GM18868 (cell line): ENCODE measurements around the gene AOPEP.

Source experiments
- ATAC-seq: cut with Tn5 transposase; IDR thresholded peaks from one replicate; pipeline ENCODE4 v1.9.1; 2021; ENCODE audit warnings: mild to moderate bottlenecking, moderate library complexity; ENCODE audit not compliant: unreplicated experiment

Gene AOPEP

DNA sequence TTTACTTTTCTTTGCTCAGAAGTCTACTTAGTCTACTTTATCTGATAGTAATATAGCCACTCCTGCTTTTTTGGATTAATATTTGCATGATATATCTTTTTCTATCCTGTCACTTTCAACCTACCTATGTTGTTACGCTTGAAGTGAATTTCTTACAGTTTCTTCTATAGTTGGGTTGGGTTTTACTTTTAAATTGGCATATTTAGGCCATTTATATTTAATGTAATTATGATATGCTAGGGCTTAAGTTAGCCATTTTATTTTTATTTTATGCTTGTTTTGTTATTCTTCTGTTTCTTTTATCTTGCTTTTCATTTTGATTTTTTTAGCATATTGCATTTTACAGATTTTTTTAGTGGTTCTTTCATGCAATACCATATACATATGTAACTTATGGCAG lies 164.7 kb downstream of the AOPEP start:
- no peak for ATAC-seq

DNA sequence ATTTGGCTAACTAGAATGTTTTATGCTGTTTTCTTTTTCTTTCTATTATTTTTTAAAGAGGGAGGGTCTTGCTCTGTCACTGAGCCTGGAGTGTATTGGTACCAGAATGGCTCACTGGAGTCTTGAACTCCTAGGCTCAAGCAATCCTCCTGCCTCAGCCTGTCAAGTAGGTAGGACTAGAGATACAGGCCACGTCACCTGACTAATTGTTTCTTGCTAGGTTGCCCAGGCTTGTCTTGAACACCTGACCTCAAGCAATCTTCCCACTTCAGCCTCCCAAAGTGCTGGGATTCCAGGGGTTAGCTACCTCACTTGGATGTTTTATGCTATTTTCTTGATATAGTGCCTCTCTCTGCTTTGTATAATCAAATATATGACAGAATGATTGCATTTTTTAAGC lies 166.2 kb downstream of the AOPEP start:
- ATAC-seq: no peak

DNA sequence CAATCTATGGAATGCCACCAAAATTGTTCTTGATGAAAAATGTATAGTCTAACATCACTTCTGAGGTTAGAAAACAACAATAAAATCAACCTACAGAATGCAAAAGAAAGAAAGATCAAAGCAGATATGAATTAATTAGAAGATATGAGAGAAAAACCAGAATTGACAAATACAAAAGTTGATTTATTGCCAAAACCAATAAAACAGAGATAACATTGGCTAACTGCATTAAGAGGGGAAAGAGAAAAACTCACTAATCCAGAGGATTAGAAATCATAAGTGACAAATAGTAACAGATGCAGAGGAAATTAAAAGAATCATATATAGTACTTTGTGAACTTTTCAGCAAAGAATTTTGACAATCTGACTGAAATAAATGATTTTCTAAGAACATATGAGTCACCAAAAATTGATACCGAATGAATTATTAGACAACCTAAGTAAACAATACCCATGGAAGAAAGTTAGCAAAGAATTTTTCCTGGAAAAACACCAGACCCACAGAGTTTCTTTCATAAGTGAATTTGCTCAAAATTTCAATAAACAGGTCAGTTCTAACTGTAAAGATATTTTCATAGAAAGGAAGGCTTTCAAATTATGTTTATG lies 167.7 kb downstream of the AOPEP start:
- ATAC-seq: no peak

DNA sequence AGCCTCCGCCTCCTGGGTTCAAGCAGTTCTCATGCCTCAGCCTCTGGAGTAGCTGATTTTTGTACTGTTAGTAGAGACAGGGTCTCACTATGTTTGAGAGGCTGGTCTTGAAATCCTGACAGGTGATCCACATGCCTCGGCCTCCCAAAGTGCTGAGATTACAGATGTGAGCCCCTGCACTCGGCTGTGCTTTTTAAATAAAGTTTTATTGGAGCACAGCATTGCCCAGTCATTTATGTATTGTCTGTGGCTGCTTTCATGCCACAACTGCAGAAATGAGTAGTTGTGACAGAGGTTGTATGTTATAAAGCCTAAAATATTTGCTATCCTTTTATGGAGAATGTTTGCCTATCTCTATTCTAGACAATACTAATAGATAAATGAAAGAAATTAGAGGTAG lies 169.2 kb downstream of the AOPEP start:
- no peak for ATAC-seq

DNA sequence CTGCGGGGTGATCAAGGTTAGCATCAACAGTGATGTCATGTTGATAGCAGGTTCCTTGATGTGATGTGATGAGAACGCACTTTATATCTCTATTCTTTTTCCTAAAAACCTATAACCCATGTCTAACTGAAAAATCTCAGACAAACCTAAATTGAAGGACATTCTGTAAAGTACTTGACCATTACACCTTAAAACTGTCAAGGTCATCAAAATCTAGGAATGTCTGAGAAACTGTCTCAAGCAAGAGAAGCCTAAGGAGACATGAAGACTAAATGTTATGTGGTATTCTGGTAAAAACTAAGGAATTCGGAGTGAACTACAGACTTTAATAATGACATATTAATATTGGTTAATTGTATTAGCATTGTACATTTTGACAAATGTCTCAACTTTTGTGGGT lies 170.0 kb downstream of the AOPEP start:
- no peak for ATAC-seq

DNA sequence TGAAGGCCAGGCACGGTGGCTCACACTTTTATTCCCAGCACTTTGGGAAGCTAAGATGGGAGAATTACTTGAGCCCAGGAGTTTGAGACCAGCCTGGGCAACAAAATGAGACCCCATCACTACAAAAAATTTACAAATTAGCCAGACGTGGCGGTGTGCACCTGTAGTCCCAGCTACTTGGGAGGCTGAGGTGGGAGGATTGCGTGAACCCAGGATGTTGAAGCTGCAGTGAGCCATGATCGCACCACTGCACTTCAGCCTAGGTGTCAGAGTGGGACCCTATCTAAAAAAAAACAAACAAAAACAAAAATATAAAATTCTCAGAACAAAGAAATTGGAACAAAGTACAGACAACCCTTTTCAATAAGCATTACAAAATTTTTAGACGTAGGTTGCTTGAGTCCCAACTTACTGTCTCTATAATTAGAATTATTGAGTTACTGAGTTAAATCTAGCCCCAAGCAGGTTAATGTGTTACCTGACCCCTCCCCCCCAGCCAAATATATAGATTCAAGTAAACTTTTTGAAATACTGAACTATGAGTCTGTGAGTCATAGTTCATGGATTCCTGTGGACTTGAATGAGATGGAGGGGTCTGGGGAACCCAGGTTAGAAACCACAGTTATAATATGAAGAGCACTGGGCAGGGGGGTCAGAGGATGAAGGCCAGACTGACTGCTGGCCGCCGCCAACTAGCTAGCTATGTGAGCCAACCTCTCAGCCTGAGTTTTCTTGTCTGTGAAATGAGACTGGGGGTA lies 173.1 kb downstream of the AOPEP start:
- no peak for ATAC-seq

DNA sequence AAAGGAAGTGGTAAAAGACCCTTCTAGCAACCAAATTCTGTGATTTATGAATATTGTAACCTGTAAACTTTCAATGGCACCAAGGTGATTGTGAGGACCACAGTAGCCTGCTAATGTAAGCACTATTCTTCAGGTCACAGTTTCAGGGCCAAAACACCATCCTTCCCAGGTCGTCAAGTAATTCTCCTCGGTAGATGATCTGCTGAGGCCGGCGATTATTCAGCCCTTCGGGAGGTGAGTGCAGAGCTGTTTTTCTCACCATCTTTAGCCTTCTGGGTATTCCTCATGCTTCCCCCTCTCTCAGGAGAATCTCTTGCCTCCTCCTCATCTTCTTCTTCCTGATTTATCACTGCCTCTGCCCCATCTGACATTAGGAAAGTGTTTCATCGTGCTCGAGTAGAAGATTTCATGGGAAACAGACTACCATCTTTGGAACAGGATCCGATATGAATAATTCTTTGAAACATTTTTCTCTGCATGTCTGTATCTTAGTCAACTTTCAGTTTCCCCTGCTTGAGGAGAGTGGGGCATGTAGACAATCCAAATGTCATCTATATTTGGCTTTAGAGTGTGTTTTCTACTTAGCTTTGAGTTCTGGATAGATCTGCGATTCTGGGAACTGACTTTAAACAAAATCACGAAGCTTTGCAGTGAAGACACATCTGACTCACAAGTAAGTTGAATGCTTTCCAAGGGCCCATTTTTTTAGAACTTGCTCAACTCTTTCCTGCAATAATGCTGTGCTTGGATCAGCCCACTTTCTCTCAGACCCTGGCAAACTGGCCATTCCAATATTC lies 173.9 kb downstream of the AOPEP start:
- ATAC-seq: no peak

DNA sequence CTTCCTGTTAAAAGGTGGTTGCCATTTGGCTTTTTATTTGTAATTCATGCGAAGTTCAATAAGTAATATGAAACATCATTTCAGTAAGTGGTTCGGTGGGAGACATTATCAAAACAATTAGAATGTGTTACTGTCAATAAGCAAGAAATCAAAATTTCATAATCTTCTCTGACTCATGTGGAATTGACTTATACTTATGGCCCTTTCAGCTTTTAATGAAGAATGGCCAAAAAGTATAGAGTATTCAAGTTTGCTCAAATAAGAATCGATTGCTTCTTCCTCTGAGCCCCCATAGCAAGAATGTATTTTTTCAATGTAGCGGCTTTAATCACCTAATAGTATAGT lies 174.5 kb downstream of the AOPEP start:
- no peak for ATAC-seq

DNA sequence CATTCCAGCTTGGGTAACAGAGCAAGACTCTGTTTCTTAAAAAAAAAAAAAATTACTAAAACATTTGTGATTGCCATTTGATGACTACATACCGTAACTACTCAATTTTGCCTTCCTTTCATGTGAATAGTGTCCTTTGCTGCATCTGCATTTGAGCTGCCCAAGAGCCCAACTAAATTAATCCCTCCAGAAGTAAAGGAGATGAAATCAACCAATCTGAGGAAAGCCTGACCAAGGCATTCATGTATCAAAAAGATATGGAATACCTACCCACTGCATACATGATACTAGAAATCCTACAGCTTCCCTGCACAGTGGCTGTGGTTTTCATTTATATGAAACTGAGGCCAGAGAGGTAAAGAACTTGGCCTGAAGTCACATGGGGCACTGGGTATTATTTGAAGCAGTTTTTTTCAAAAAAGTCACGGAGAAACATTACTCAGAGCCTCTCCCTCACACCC lies 177.5 kb downstream of the AOPEP start:
- ATAC-seq: no peak

DNA sequence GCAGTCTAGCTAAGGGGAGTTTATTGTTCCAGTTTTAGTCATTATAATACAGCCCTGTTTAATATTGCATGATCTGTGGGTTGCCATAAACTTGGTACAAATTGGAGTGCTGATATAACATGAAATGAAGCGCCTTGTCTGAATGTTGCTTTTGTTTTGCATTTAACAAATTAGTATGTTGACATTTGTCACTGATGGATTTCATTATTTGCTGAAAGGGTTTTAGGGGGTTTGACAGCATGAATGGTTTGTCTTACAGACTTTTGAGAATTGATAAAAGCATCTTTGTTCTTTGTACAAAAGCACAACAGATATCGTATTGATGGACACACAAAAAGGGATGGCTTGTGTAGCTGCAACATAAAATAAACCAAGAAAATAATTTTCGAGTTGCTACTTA lies 178.3 kb downstream of the AOPEP start:
- no peak for ATAC-seq

DNA sequence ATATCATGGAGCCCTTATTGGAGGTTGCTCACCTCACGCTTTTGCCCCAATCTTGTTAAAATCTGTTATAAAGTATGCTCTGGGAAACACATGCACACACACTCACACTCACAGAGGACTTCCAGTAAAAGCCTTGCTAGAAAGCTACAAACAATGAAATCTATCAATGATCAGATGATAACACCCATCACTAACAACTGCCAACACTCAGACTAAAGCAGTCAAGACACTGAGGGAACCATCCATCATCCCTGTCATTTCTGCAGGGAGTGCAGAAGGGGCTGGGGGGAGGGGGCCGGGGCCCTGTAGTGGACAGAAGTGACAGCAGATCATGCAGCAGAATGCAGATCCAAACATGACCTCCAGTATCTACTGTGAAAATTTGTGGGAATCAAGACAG lies 179.1 kb downstream of the AOPEP start:
- ATAC-seq: no peak

DNA sequence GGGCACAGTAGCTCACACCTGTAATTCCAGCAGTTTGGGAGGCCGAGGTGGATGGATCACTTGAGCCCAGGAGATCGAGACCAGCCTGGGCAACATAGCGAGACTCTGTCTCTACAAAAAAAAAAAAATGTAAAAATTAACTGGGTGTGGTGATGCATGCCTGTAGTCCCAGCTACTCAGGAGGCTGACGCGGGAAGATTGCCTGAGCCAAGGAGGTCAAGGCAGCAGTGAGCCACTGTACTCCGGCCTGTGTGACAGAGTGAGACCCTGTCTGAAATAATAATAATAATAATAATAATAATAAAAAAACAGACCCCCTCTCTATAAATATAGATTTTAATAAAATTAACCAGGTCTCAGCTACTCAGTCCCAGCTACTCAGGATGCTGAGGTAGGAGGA lies 179.7 kb downstream of the AOPEP start:
- ATAC-seq: no peak

DNA sequence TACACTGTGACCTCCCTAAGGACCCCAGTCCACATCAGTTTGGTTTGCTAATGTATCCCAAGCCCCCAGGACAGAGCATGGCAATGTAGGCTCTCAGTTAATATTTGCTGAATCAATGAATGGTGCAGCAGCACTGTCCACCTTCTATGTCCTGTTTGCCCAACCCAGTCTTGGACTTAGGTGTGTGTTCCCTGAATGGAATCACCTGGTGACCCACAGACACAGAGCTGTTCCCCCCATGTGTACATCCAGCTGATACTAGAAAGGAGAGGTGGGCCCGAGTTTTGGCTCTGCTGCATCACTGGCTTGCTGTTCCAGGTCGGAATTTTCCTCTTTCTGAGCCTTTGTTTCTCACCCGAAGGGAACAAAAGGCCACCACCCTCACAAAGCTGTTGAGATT lies 180.2 kb downstream of the AOPEP start:
- ATAC-seq: no peak

DNA sequence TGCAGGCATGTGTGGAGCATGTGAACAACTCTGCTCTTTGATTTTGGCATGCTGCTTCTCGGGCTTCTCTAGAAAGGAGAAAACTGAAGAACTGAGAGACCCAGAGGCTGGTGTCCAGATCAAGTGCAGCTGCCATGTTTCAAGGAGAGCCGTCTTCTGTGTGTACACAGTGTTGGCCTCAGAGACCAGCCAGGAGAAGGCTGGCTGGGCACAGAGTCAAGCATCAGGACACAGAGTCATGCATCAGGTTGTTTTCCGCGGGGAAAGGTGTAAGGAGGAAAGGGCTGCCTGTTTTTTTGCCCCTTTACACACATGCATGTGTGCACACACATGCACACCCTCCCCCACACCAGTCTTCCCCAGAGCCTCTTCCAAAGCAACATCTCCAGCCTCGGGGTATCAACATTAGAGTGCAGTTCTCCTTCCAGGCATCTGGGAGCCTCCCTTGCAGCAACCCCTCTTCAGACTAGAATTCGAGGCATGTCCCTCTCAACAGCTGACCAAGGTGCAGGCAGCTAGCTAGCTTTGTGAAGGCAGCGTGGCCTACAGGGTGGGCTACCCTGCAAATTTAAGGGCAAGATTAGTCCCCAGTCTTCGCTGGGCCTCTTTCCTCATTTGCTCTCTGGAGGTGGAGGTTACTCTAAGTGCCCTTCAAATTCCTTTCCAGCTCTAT lies 180.9 kb downstream of the AOPEP start:
- no peak for ATAC-seq

DNA sequence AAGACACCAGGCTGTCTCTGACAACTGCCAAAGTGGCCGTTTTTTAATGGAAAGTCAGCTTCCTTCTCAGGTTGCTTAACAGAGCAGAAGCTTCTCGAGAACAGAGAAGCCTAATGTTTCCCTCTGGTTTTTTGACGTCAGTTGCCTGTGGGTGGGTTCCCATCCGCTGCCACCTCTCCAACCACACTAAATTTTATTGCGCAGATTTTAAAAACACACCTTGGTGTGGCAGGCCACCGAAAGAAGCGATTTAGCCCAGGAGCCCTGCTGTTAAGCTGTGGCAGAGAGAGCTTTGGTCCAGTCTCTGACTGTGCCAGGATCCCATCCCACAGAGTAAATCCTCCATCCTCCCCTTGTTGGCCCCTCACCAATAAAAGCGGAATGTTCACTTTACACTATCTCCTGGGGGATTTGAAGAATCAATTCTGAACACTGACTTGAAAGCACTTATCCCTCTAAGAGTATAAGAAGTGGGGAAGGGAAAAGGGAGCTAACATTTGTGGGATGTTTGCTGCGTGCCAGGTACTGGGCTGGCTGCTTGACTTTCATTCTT lies 181.6 kb downstream of the AOPEP start:
- no peak for ATAC-seq

DNA sequence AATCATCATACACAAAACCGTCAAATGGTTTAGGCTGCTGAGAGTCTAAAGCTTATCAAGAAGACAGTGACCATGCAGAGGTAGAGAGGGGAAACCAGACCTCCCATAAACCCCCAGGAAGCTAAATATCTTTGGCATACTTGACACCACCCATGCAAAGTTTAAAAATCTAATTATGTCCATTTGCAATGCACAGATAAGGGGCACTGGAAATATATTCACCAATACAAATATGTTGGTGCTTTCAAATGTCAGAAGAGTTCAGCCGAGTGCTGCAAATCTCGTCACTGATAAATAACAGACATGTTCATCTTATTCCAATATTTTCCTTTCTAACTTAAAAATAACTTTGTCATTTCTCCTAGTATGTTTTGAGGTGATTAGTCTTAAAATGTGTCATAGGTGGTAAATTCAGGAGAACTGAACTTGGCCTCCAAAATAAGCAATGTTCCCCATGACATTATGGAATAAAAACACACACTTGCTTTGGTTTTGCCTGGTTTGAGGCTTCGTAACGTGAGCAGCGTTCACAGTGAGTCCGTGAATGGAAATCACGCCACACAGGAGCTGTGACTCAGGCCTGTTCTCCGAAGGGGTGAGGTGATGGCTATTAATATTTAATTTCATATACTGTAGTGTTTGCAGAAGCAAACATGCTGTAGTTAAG lies 182.2 kb downstream of the AOPEP start:
- no peak for ATAC-seq

DNA sequence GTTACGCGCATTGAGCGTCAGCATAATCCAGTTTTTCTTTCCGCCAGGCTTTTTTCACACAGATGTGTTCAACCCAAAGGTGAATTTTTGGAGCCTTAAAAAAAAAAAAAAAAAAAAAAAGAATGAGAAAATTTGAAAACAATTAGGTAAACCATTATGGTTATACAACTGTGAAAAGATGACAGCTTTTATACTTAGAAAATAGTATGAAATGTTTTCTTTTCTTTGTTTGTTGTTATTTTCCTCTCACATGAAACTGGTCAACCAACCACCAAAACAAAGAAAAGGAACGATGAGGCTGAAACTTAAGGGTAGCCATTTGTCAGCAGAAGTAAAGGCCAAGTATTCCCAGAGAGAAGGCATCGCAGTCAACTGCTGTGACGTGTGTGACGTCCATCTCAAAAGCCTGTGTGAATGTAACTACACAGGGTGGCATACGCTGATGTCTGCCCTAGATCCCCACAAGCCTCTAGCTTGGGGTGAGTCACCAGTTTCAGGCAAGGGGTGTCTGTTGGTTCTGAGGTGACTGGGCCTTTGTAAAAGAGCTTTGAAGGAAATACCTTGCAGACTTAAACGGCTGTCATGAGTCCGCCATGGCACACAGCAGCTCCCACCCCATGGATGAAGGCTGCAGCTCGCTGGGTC lies 182.9 kb downstream of the AOPEP start:
- no peak for ATAC-seq

DNA sequence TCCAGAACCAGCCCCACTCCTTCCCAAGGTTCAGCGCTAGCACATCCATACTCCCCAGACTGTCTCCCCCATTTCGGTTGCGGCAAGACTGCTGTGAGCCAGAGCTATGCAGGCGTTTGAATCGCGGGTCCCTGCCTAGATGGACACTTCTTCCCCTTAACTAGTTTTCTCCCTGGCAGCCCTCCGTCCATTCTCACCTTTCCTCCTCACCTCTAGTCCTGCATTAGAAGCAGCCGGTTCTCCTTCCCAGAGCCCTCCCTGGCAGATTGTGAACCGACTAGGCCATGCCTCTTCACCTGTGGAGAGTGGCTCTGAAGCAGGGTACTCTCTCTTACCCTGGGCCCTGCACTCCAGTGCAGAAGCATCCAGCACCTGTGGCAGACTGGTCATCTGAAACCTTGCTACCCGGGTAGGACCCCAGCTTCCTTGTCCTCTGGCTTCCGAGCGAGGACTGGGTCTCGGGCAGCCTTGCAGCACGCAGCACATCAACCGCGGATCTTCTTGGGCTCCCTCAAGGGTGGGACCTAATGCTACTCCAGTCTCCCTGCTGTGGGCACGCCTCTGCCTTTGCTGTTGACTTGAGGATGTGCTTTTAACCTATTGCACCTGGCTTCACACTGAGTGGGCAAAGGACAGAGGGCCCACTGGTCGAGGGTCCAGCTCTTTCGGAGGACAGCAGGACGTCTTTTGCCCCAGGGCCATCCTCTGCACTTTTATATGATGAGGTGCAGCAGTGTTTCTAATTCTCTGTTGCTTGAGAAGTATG lies 183.6 kb downstream of the AOPEP start:
- ATAC-seq: no peak

DNA sequence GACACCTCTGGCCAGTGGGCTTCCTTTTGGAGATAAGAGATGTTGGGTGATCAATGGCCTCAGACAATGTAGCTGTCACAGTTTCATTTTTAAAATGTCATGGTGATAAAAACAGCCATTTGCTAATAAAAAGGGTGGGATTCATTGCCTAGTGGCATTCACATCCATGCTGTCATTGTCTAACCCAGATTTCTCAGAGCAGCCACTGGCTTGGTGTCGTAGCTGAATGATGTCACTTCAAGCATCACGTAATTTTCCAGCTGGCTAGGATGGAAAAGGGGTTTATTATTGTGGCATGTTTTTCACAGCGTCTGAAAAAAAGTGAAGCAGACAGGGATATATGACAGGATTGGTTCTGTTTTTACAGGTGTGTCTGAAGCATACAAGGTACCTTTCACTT lies 184.7 kb downstream of the AOPEP start:
- no peak for ATAC-seq
